T-helper 9 cell (primary cell): ENCODE measurements around the gene PTGER4.
"Not testable (repeated sequence)": the region's sequence is repeated elsewhere in the genome, so short reads cannot be mapped to it uniquely, and the experiment has no call there.

Source experiments
- DNase-seq: peaks from one replicate; pipeline ENCODE4 v3.0.0-alpha.2; 2020
- total RNA-seq, 2 donors: gene quantifications; one replicate each; lab custom pipeline; 2026; lab: John Stamatoyannopoulos, UW

The PTGER4 gene
- total RNA-seq = 112 to 1,333 reads per million in 2 donors

DNA sequence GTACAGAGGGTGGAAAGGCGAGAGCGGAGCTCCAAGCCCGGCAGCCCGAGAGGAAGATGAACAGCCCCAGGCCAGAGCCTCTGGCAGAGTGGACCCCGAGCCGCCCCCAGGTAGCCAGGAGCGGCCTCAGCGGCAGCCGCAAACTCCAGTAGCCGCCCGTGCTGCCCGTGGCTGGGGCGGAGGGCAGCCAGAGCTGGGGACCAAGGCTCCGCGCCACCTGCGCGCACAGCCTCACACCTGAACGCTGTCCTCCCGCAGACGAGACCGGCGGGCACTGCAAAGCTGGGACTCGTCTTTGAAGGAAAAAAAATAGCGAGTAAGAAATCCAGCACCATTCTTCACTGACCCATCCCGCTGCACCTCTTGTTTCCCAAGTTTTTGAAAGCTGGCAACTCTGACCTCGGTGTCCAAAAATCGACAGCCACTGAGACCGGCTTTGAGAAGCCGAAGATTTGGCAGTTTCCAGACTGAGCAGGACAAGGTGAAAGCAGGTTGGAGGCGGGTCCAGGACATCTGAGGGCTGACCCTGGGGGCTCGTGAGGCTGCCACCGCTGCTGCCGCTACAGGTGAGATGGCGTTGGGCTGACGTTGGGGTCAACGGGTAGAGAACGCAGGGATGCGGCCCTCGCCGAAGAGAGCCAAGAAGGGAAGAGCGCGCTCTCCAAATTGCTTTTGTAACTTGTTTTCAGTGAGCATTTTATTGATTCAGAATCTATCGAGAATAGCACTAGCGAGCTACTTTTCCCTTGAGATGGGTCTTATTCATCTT lies at the start of gene PTGER4:
PTGER4 (plus strand) TSS at position 3 of the 769 bp plus-strand sequence. CDS start 1,079 bp downstream, outside the sequence.
- DNase-seq = no peak

DNA sequence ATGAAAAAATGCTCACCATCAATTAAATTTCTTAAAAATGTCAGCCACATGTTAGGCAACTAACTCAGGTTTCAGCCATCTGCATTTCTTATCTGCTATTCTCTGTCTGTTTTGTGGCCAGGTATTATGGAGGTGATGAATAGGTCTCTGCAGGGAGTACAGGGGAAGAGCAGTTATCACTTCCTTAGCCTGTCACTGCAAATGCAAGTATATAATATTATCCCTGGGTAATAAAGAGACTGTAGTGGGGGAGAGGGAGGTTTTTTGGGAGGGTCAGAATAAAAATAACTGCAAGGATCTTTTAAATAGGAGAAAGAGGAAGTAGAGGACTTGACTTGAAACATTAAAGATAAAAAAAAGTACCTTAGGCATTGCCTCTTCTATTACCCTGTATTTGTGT lies 49.6 kb upstream of the PTGER4 start:
- DNase-seq = no peak

DNA sequence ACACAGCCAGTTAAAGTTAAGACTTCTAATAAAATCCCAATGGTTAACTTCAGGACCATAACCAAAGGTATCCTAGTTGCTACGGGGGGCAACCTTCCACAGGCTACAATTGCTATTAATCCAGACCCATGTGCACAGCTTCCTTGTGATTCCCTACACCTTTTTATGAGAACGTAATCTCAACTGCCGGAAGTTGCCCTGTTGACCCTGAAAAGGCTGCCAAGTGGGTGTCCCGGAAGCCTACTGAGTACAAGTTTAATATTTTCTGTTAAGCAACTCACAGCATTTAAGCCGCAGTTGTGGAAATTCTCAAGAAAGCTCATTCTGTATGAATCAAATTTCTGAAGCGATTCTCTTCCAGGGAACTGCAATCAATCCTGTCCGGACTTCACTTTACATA lies 48.5 kb upstream of the PTGER4 start:
- DNase-seq = no peak

DNA sequence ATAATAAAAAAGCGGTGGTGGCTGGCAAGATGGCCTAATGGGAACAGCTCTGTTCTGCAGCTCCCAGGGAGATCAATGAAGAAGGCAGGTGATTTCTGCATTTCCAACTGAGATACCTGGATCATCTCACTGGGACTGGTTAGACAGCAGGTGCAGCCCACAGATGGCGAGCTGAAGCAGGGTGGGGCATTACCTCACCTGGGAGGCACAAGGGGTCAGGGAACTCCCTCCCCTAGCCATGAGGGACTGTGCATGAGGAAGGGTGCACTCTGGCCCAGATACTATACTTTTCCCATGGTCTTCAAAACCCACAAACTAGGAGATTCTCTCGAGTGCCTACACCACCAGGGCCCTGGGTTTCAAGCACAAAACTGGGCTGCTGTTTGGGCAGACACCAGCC lies 45.6 kb upstream of the PTGER4 start:
- DNase-seq = no peak

DNA sequence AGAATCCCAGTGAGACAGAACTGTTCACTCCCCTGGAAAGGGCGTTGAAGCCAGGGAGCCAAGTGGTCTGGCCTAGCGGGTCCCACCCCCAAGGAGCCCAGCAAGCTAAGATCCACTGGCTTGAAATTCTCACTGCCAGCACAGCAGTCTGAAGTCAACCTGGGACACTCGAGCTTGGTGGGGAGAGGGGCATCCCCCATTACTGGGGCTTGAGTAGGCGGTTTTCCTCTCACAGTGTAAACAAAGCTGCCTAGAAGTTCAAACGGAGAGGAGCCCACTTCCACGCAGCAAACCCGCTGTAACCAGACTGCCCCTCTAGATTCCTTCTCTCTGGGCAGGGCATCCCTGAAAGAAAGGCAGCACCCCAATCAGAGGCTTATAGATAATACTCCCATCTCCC lies 45.1 kb upstream of the PTGER4 start:
- no peak for DNase-seq

DNA sequence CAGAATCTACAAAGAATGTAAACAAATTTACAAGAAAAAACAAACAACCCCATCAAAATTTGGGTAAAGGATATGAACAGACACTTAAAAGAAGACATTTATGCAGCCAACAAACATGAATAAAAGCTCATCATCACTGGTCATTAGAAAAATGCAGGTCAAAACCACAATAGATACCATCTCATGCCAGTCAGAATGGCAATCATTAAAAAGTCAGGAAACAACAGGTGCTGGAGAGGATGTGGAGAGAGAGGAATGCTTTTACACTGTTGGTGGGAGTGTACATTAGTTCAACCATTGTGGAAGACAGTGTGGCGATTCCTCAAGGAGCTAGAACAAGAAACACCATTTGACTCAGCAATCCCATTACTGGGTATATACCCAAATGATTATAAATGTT lies 40.2 kb upstream of the PTGER4 start:
- not testable (repeated sequence) for DNase-seq

DNA sequence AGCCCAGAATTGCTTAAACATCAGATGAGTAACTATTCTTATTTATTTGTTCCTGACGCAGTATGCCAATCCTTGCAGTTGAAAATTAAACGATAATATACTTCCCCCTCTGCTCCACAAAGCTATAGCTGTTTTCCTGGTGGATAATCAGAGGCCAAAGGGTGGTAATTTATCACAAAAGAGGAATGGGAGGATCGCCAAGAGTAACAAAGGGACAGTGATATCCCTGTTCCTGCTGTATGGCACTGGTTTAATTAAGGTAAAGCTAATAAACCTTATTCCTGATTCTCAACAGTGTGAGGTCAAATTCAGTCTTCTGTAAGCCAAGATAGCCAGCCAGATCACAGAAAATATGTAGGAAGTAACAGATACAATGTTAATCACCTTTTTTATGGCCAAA lies 33.4 kb upstream of the PTGER4 start:
- no peak for DNase-seq

DNA sequence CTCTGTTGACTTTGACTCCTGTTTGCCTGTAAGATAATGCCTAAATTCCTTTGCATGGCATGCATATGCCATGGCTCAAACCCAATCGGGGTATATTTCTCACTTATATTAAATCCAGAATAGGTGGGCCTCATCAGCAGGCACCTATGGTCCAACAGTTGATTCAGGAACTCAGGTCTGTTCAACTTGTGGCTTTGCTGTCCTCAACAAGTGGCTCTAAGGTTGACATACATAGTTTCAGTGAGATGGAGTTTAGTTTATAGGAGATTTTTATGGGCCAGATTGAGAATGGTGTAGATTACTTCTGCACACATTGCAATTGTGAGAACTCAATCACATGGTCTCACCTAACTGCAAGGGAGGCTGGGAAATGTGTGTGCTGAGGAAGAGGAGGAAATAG lies 31.6 kb upstream of the PTGER4 start:
- no peak for DNase-seq

DNA sequence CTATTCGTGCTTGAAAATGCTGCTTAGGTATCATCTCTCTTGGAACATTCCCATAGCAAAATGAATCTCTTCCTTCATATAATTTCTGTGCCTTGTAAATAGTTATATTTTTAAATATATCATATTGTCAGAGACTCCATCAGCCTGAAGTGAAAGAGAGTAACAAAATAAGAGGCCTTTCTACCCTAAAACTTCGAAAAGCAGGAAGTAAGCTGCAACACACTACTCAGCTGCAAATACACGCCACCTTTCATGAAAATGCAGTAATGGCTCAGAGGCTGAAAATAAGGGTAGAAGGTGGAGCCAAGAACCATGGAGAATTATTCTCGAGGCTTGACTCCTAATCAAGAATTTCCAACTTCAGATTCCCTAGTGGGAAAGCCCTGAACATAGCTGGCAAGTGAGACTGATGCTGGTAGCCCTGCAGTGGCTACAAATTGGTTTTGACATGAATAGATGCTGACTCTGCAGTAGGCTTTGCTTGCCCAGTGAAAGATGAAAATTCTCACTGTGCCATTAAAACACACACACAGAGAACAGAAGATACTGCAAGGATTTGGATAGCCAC lies 30.2 kb upstream of the PTGER4 start:
- no peak for DNase-seq

DNA sequence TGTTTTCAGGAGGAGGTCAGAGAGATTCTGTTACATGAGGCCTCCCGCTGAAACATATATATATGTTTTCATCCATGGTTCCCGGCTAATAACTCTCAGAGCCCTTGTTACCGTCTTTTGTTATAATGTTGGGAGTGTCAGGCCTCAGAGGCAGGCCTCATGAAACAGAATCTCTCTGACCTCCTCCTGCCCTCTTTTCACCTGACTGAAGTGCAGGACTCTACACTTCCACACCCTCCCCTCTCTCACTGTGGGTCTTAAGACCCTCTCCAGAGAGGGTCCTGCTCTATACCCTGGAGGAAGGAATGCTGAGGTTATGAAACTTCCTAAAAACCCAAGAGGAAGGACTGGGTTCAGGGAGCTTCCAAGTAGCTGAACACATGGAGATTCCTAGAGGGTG lies 28.5 kb upstream of the PTGER4 start:
- no peak for DNase-seq

DNA sequence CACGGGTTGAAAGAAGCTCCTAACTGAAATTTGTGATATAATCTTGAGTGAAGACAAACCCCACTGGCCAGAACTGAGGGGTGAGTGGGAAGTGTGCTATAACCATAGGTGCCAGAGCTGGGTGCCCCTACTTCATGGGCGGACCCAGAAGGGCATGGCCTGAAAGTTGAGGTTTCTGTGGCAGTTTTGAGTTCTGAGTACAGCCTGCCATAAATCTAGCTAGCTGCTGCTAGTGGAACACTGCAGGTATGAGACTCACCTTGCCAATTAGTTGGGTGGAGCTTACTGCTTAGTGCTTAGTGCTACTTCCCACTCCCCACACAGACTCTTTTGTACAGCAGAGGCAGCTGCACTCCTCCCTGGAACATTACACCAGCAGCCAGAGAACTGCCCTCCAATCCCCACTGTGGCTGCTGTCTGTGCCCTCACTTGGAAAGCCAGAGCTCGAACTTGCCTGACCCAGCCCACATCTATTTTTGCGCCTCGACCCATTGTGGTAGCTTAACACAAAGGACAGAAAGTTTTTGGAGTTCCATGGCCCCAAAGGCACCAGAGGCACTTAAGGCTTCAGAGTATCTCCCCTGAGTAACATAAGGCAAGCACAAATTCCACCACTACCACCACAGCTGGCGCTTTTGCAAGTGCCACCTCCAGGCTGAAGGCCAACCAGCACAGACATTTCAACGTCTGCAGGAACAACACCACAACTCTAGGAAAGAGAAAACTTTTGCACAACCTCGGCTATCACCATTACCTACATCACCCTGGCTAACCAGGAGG lies 27.1 kb upstream of the PTGER4 start:
- DNase-seq = no peak

DNA sequence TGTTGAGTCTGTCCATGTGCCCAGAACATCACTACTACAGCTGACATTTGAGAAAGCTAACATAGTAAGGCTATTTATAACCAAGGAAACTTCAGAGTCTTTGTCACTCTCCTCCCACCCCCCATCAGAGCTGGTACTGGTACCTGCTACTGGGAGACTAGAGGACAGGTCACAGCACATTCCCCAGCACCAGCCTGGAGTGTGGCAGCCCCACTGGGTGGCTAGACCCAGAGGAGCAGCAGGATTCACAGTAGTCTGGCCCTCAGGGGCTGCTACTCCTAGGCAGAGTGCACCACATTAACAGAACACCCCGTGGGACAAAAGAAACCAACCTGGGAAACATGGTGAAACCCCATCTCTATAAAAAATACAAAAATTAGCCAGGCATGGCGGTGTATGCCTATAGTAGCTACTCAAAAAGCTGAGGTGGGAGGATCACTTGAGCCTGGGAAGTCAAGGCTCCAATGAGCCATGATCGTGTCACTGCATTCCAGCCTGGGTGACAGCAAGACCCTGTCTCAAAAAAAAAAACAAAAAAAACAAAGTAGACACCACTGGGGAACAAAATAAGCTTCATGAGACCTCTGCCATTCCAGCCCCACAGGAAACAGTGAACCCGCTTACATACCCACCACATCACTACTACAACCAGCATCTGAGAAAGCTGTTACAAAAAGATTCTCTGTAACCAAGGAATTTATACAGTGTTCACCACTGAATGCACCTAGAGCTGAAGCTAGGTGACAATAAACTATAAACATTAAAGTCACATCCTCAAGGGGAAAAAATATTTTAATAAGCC lies 26.3 kb upstream of the PTGER4 start:
- no peak for DNase-seq

DNA sequence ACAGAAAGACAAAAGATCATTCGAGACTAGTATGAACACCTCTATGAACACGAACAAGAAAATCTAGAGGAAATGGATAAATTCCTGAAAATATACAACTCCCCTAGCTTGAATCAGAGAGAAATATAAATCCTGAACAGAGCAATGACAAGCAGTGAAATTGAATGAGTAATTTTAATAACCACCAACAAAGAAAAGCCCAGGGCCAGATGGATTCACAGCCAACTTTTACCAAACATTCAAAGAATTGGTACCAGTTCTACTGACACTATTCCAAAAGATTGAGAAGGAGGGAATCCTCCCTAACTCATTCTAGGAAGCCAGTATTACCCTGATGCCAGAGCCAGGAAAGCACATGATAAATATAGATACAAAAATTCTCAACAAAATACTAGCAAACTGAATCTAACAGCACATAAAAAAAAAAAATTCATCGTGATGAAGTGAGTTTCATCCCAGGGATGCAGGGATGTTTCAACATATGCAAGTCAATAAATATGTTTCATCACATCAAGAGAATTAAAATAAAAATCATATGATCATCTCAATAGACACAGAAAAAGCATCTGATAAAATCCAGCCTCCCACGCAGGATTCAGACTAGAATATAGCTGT lies 25.2 kb upstream of the PTGER4 start:
- DNase-seq = no peak

DNA sequence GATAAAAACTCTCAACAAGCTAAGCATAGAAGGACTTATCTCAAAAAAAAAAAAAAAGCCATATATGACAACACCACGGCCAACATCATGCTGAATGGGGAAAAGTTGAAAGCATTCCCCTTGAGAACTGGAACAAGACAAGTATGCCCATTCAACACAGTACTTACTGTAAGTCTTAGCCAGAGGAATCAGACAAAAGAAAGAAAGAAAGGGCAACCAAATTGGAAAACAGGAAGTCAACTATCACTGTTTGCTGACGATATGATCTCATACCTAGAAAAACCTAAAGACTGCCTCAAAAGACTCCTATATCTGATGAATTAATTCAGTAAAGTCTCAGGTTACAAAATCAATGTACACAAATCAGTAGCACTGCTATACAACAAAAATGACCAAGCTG lies 24.6 kb upstream of the PTGER4 start:
- DNase-seq = no peak

DNA sequence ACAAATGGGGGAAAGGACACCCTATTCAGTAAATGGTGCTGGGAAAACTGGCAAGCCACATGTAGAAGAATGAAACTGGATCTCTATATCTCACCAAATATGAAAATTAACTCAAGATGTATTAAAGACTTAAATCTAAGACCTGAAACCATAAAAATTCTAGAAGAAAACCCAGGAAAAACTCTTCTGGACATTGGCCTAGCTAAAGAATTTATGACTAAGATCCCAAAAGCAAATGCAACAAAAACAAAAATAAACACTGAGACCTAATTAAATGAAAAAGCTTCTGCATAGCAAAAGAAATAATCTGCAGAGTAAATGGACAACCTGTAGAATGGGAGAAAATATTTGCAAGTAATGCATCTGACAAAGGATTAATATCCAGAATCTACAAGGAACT lies 23.6 kb upstream of the PTGER4 start:
- not testable (repeated sequence) for DNase-seq

DNA sequence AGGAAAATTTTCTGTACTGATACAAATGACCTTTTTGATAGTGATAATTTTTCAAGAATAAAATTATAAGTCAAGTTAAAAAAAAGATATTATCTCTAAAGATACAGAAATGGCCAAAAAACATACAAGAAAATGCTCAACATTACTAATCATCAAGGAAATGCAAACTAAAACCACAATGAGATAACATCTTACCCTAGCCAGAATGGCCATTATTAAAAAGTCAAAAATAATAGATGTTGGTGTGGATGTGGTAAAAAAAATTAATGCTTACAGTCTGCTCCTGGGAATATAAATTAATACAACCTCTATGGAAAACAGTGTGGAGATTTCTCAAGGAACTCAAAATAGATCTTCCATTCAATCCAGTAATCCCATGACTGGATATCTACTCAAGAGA lies 22.9 kb upstream of the PTGER4 start:
- no peak for DNase-seq

DNA sequence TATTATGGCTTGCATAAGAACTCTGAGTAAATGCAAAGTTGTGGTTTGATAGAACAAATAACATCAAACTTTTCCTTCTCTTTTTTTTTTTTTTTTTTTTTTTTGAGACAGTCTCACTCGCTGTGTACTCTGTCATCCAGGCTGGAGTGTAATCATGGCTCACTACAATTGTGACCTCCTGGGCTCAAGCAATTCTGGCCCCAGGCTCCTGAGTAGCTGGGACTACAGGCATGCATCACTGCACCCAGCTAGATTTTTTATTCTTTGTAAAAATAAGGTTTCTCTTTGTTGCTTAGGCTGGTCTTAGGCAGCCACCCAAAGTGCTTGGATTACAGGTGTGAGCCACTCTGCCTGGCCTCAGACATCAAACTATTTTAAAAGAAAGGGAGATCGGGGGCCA lies 19.0 kb upstream of the PTGER4 start:
- DNase-seq = no peak

DNA sequence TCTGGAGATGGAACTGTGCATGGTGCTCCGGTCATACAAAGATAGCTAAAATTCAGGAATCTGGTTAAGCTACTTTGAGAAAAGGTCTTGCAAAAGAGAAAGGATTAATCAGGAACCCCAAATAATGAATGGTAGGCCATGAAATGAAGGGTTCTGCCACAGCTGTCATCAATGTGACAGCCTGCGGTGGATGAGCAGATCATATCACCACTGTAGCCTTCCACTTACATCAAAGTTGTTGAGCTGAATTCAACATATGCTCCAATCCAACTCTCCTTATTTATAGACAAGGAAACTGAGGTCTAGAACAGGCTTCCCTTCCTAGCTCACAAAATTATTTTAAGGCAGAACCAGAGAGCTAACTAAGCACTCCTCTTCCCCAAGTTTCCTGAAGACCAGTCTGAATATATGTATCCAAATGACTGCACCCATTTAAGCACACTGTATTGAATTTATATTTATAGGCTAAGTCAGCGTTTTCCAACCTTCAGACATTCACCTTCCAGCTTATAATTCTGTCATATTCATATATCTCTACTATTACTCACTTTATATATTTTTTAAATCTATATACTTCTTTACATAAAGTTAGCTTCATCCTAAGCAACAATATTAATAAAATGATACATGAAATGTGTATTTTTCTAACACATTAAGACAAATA lies 13.9 kb upstream of the PTGER4 start:
- no peak for DNase-seq

DNA sequence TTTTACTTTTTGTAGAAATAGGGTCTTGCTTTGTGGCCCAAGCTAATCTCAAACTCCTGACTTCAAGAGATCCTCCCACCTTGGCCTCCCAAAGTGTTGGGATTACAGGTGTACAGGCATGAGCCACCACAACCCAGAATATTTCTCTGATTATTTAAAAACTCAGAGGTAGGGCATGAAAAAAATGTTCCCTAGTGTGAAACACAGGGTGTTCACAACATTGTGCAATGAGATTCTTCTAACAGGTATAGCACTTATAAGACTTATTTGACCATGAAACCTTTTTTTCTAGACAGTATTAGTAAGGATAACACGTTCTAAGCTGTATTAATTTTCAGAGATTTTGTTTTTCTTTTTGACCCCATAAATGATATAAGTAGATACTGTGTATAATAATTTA lies 13.1 kb upstream of the PTGER4 start:
- no peak for DNase-seq

DNA sequence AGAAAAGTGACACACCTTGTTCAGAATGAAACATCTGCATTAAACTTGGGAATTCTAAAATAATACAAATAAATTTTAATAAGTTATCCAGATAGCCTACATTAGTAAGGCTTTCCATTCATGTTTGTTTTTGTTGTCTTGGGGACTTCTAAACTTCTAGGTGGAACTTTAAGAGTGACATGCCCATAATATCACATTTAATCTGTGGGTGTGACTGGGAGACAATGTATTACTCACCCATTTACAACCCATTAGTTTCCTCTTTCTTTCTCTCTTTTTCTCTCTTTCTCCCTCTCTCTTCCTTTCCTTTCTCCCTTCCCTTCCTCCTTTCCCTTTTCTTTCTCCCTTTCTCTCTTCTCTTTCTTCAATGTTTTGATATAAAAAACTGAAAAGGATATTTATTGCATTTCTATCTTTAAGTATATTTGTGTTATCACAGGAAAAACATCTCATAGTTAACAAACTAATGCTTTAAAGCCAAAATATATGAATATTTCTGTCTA lies 12.5 kb upstream of the PTGER4 start:
- DNase-seq = no peak

DNA sequence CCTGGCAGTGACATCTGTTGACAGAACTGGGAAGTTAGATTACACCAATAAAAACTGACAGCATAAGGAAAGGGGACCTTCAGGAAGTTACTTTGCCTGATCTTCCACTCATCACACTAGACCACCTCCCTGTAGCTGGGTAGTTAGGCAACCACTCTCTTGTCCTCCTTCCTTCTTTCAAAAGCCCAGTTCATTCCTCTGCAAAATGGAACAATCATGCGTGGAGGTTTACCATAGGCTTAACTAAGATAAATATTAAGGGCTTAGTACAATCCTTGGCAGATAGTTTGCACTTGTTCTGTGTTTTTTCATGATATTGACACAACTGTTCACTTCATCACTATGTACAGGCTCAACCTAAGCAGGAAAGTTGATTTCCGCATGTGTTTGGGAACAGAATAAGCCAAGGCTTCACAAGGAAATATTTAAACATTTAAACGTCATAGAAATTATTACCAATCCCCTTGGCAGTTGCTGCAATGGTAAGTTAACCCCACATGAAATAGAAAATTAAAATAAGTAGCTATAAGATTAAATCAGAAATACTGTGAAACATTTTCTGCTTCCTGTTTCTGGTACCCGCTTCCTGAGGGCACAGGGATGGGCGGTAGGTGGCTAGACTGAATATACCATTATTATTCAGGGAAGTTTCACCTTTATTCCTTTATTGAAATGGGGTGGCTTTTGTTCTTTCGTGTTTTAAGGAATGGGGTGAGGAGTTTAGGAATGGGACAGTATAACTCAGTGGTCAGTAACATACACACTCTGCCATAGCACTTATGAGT lies 9.9 kb upstream of the PTGER4 start:
- DNase-seq = no peak
